ENCODE measurements around the gene PURA. TPM values are rescaled to one million over a fixed set of nuclear protein-coding genes. Genes with fewer than 3 reads are reported as not detected.

The PURA gene
- total RNA-seq, 1 donor from 2014 or later, result 7.8 TPM

DNA sequence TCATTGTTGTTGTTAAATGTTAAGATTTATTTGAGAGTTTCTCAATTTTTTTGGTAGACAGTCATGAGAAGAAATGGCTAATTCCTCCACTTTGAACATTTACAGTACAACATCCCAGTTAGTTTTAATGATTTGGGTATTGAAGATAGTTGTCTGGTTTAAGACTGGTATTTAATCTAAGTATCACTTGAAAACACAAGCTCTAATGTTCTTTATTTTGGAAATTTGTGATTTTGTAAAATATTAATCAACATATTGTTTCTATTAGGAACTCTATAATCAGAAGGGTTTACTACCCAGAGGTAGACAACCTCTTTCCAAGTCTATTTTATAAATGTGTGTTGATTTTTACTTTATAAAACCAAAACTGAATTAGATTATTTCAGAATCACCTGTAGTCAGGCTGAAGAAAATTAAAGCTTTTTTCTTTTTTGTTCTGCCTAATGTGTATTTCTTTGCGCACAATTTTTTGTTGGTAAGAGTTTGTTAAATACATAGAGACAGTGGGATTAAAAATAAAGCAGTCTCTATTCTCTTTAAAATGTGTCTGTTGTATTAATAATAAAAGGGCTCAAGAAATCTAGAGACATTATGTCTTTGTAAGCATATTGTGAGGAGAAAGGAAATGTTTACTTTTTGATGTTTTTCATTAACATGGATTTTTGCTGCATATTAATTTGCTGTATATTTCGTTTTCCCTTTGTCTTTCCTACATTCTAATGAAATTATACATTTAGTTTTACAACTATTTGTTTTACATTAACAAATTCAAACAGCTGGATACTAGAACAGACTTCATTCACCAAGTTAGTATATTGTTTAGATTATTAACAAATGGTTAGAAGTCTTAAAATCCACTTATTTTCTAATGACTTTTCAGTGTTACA is 3.9 kb upstream of the PURA start:
- no peak for DNase-seq

DNA sequence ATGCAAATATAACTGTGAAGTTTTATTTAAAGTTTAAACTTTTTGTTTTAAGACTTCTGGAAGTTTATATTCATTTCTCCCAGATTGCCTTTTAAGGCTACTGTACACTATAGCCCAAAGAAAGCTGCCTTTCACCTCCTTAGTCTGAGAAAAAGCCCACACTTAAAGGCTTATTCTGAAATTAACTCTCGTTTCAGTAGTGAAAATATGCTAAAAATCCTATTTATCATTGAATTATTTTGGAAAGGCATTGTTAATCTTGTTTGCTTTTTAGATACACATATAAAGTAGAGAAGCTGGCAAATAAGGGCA is 3.3 kb upstream of the PURA start:
- no peak for DNase-seq

DNA sequence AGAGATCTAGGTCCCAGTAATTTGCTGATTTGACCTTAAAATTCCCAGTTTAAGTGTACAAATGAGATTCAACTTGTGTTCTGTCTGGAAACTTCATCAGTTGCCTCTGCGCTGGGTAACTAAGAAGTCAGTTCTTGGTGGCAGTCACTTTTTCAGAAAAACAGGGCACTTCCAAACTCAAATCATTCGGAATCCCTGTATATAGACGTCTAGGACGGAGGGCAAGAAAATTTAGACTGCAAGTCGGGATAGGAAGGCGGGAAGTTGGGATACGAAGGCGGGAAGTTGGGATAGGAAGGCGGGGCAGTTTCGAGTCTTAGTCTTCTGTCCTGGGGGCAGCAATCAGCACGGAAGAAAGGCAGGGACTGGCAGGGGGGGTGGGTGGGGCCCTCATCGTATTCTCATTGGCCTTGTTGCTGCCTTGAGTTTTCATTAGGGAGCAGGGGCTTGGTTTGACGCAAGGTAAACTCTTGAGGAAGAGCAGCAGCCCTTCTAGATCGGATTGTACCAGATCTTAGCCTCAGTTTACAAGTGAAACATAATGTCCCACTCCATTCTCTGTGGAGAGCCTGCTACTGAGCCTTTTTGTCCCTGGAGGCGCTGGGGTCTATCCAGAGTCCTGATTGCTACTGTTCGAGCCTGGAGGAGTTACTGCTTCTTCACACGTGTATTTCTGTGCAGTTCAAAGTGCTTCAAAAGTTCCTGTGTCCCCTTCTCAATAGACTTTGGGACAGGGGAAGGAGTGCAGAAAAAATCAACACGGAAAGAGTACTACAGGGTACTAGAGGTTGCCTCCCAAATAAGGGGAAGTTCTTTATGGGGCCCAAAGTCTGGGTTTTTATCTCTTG is 2.7 kb upstream of the PURA start:
- DNase-seq, result no peak

DNA sequence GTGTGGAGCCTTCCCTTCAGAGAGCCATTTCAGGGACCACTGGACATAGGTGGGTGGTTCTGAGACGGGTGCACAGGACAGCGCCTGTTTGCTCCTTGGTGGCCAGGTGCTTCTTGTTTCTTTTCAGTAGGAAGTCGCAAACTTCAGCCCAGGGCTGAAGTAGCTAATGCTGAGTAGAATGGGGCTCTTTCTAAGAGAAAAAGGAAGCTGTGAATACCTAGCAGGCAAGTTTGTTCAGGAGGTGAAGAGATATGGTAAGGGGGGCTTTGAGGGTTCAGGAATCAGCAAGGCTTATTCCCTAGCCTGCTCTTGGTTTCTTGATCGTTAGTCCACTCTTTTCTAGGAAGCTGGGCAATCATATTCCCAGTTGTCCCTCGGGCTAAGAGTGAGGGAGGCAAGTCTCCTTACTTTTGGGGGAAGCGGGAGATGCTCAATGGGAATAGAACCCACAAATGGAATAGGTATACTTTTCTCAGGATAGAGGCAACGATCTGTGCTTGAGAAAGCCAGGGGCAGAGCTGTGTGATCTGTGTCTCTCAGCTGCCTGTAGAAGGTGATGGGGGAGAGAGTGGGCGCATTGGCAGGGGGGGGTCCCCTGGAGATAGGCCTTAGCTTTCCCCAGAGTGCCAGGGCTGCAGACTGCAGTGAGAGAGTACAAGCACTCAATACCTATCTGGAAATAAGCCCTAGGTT is 1.9 kb upstream of the PURA start:
- DNase-seq, result no peak

DNA sequence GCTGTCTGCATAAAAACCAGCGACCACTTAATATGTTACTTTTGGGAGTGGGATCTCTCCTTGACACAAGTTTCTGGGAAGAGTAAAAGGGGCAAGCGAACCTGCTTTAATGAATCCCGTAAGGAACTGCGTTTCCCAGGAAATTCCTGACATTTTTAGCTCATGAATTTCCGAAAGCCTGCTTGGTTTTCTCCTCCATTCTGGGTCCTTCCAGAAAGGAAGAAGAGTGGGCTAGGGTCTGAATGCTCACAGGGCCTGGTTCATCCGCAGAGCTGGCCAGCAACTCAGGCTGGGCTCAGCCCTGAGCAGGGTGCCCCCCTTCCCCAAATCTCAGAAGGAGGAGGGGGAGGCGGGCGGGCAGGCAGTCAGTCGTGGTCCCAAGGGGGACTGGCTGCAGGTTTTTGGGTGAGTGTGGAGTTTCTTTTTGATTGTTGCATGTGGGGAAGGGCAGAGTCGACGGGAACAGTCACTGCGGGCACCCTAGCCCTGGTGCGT is 1.2 kb upstream of the PURA start:
- no peak for DNase-seq

DNA sequence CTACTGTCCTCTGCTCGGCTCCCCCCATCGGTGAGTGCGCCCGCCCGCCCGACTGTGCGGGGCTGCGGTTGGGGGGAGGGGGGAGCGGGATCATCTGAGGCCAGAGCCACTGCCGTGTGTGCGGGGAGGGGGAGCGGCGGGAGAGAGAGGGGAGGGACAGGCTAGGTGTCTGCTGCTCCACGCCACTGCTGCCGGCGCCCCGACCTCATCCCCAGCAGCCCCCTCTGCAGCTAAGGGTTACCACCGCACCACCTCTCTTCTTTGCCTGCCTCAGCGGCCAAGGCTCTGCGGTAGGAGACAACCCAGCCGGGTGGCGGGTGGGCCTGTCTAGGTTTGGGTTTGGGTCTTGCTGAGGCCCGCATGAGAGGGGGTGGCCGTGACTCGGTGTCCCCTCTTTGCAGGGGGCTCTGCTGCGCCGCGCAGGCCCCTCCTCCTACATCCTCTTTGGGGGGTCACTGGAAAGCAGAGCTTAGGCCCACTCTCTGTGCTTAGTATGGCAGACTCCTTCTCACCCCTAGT is 670 bp upstream of the PURA start:
- peak; percentile 8 for DNase-seq

DNA sequence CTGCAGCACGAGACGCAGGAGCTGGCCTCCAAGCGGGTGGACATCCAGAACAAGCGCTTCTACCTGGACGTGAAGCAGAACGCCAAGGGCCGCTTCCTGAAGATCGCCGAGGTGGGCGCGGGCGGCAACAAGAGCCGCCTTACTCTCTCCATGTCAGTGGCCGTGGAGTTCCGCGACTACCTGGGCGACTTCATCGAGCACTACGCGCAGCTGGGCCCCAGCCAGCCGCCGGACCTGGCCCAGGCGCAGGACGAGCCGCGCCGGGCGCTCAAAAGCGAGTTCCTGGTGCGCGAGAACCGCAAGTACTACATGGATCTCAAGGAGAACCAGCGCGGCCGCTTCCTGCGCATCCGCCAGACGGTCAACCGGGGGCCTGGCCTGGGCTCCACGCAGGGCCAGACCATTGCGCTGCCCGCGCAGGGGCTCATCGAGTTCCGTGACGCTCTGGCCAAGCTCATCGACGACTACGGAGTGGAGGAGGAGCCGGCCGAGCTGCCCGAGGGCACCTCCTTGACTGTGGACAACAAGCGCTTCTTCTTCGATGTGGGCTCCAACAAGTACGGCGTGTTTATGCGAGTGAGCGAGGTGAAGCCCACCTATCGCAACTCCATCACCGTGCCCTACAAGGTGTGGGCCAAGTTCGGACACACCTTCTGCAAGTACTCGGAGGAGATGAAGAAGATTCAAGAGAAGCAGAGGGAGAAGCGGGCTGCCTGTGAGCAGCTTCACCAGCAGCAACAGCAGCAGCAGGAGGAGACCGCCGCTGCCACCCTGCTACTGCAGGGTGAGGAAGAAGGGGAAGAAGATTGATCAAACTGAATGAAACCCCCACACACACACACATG is 654 bp downstream of the PURA start:
- peak; percentile 74 for DNase-seq

DNA sequence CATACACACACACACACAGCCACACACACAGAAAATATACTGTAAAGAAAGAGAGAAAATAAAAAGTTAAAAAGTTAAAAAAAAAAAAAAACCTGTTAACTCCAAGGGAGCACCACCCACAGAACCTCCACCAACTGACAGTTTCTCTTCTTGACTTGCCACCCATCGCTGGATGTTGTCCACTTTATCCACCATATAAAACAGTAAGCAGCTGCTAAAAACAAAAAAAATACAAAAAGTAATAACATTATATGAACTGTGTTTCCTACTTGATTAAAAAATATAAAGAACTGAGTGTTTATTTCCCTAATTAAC is 1.2 kb downstream of the PURA start:
- no peak for DNase-seq

DNA sequence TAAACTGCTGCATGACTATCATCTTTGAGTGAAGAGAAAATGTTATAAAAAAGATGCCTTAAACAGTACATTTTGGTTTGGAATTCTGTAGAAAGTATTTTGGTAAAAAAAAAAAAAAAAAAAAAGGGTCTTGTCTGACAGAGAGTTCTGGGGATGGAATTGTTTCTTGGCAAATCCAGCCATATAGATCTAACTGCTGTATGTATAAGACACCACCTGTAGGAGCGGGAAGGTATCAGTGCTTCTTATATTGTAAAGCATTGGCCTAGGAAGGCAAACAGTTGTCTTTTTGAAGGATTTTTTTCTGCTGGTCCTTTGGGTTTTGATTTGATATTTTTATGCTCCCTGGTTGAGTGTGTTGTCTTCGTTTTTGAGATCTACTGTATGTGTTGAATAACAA is 2.8 kb downstream of the PURA start:
- DNase-seq, result no peak

DNA sequence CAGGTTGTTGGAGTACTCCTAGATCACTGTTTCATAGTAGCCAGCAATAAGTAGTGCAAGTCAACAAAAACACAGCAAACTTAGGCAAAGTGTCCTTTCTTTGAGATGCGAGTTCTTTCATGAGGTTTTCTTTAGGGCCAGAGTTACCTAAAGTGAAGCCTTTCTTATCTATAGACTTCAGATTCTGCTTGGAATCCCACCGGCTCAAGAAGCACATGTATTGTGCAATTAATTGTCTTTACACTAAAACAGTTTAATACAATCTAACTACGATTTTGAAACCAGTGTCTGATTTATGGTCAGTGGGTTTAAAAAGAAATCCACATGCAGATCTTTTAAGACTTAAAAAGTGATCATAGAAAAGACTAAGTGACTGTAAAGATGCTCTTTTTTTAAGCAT is 3.6 kb downstream of the PURA start:
- no peak for DNase-seq

DNA sequence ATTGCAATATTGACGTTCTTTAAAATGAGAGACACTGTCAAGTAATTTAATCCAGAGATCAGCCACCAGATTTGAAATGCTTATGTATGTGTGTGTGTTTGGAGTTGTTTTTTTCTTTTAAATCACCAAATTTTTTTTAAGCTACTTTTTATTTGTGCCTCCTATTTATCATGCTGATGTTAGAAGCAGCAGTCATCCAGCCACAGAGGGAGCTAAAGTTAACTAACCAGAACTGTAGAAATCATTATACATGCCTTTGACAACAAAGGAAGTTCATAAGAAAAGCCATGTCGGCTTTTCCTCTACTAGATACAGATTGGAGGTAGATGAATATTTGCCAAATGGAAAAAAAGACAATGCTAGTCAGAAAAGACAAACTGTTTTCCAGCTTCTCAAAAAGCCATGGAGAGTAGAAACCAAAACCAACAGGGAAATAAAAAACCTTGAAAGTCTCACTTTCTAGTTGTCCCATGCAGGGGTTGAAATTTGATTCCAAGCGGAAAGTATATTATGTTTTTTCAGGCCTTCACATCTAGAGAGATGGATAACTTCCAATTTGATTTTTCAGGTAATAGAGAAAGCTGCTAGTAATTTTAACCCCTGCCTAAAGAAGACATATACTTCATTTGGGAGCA is 4.5 kb downstream of the PURA start:
- DNase-seq, result no peak

DNA sequence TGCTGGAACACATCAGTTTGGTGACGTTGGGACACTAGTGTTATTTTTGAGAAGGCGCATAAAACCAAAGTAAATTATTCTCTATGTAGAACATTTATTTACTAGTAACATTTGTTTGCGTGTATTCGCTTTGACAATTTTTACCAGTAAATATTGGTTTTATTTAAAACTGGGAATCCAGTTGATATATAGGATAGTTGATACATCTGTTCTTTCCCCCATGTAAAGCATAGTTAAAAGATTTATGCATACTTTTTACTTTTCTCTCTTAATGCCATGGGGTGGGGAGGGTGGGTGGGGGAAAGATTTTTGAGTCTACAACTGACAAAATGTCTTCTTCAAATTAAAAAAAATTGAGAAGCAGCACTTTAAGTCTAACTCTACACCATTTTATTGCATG is 11.7 kb downstream of the PURA start, which contains the start of gene IGIP:
Gene IGIP (plus strand): TSS at position 301 of the 400 bp plus-strand sequence. CDS start 2,540 bp downstream, outside the sequence.
- no peak for DNase-seq

DNA sequence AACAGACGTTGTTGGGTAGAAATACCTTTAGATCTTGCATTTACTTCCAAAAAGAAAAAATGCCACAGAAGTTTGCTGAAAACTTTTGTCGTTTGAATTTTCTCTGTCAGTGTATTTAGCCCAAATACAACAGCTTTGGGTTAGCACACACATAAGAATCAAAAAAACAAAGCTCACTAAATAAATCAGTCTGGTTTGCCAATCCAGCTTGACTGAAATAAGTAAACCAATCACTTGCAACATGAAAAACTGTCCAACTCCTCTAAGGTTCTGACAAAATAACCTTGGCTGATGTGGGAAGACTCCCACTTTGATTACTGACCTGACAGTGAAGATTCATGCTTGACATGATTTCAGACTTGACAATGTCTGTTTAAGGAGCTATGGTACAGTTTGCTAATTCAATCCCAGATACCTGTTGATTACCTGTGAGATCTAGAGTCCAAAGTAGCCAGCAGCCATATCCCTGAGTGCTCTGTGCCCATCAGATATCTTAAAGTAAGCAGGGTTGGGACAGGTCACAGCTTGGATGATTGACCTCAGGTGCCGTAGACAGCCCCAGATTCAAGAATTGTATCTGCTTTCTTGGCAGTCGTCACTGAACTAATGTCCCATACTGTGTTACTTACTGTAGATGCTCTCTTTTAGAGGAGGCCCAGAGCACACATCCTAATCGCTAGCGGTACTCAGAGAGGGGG is 12.6 kb downstream of the PURA start:
- DNase-seq, result no peak

DNA sequence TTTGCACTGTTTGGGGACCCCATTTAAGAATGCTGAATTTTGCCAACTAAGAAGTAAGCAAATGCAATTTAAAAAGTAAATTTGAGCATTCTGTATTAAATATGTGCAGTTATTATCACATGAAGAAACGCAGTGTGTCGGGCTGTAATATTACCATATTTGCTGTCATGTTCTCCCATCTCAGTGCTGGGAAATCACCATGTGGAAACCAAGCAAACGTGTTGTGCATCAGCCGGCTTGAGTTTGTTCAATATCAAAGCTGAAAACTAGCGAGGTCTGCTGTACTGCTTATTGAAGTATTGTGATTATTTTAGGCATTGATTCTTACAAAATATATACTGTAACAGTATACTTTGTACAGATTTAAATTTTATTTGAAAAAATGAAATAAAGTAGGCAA is 14.5 kb downstream of the PURA start:
- DNase-seq, result no peak

DNA sequence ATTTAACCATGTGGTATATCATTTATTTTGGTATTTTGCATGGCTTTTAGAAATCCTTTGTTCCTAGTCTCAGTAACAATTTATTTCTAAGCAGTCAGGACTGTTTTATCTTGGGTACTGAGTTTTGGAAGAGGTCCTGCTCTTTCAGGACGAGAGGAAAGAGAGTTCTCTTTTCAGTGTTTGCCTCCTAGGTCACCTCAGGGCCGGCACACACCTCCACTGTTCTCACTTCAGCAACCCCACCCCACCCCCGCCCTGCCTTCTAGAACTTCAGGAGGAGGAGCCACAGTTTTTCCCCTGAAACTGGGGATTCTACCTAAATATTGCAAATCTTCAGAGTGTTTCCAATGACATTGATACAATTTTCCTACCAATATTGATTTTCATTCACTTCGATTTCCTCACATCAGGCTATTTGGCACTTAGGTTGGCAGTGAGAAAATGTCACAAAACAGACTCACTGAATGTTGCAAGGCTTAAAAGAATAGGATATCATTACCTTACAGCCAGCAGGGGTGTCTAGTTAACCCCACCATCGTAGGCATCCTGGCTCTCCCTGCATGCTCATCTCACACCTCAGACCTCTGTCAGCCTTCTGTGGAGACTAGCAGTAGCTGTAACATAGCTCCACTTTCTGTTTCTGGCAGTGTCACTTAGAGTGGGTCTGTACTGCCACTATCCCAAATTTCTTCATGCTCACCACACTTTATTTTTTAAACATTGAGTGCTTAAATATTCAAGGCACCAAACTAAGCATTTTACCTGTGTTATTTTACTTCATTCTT is 17.2 kb downstream of the PURA start:
- DNase-seq, result no peak

DNA sequence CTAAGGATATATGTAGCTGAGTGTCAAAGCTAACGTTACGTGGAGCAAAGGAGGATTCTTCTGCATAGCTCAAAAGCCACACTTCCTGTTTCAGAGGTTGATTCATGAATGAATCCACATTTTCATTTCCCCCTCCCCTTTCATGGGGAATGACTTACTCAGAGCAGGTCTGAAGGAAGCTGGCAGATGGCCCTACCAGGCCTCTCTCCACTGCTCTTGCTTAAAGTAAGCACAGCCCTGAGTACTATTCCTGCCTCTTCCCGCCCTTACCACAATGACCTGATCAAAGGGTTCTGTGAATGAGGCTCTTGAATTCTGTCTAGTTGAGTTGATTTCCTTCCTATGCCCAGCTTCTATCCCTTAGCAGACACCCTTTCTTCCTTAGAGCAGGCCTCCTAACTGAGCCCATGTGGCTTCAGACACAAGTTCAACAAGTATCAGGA is 18.1 kb downstream of the PURA start:
- peak; percentile 79 for DNase-seq

DNA sequence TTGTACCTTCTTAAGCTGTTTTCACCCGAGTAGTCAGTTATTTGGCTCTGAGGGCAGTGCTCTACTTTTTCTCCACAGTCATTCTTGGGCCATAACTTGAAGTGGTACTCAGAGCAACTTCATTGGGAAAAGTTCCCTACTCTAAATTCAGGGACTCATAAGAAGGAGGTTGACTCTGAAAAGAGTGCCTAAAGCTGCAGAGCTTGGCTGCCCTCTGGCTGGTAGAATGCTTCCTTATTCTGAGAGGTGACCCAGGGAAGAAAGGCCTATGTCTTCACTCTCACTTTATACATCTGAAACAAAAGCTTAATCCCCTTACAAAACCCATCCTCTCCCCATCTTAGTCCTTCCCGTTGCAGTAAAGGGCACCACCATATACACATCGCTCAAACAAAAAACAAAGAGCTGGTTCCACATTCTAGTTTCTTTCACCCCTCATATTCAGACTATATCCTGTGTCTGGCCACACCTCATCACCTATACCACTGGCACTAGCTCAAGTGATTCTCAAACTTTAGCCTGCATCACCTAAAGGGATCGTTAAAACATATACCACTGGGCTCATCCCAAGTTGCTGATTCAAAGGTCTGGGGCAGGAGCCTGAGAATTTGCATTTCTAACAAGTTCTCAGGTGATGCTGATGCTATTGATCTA is 19.7 kb downstream of the PURA start:
- no peak for DNase-seq

DNA sequence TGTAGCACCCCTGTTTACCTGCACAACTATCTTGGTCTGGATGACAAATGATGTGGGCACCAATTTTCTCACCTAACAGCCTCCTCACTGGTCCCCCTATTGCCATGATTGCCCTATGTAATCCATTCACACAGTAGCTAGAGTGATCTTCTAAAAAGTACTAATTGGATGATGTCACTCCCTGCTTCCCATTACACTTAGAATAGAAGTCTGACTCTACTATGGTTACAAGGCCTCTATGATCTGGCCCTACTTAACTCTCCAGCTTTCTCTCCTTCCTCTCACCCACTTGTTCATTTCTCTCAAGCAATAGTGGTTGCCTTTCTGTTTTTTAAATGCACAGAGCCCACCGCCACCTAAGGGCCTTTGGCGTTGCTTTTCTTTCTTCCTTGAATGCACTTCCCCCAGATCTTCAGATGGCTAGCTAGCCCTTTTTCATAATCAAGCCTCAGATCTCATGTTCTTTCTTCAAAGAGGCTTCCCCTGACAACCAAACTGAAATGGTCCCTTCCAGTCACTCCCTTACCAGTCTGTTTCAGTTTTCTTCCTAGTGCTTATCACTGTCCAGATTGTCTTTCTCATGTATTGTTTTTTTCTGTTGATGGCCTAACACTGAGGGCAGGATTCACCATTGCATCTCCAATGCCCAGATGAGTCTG is 20.5 kb downstream of the PURA start:
- no peak for DNase-seq

DNA sequence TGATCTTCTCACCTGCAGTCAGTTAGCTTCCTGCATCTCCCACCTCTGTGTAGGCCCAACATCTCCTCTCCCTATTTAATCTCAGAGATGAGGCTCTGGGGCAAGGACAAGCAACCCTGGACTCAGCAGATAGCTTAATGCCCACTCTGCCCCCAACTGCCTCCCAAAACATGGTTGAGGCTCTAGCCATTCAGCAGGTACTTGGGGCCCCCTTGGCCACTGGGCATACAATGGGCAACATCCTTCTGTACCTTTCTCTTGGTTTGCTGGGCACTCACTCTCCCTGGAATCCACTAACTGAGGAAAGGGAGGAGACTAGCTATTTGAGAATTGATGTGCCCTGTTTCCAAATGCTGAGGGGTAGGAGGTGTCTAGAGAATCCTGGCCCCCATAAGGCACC is 21.2 kb downstream of the PURA start:
- DNase-seq, result no peak

Measured in dermis blood vessel endothelial cell (primary cell).